ENCODE measurements around the gene TAB2.

TAB2 gene

GRCh38 chr6:149373511-149373910, 56.0 kb downstream of the TAB2 start:
- Histone ChIP-seq H3K27me3 (no peaks in the 10 kb centered on the region), H3K9me3 (peaks cover 13% of the 10 kb centered on the region; the same call in 1 of the 2 replicates), H3K27ac (no peak overlapping the region), H3K4me2 (peak overlapping the region; percentile 51; the same call in 1 of the 2 replicates), H3K4me1 (peaks cover 38% of the 10 kb centered on the region), H3K4me3 (no peak overlapping the region), H3K36me3 (peaks cover 52% of the 10 kb centered on the region), H4K20me1 (peaks cover 50% of the 10 kb centered on the region), H3K9ac (no peak overlapping the region)
- TF ChIP-seq Cebpa-rat (IDR thresholded peaks at IDR 0.05): no peak

- Histone ChIP-seq H3K4me3 (no peak overlapping the region), H3K4me2 (no peak overlapping the region), H3K4me1 (no peaks in the 10 kb centered on the region), H3K9ac (no peak overlapping the region), H3K36me3 (peaks cover 79% of the 10 kb centered on the region), H3K27ac (no peak overlapping the region), H4K20me1 (no peaks in the 10 kb centered on the region; the same call in 1 of the 2 replicates), H3K9me3 (peaks cover 34% of the 10 kb centered on the region), H3K27me3 (no peaks in the 10 kb centered on the region)
- TF ChIP-seq Cebpa-rat (IDR thresholded peaks at IDR 0.05): no peak
Measured at GRCh38 chr6:149379977-149380376, 62.5 kb downstream of the TAB2 start.

DNA sequence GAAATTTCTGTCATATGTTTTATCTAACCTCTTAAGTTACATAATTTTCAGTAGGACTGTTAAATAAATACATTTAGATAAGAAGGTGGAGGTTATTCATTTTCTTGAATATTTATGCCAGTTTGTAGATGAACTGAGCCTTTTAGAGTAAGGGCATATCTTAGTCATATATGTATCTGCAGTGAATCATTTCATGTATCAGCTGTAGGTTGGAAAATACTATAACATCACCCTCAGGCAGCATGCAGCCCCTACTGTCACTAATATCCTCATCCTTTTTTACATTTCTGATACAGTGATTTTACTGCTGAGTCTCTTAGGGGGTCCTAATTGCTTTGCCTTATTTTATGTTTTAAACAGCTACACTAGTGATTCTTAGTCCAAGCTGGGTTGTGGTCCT, 63.0 kb downstream of the TAB2 start:
- Histone ChIP-seq H3K9me3 (peaks cover 38% of the 10 kb centered on the region), H3K27ac (no peak overlapping the region), H3K4me2 (no peak overlapping the region), H3K4me3 (no peak overlapping the region), H3K4me1 (no peaks in the 10 kb centered on the region), H3K9ac (no peak overlapping the region), H3K36me3 (peaks cover 85% of the 10 kb centered on the region), H4K20me1 (no peaks in the 10 kb centered on the region; the same call in 1 of the 2 replicates), H3K27me3 (no peaks in the 10 kb centered on the region)
- no peak for TF ChIP-seq Cebpa-rat (IDR thresholded peaks at IDR 0.05)

DNA sequence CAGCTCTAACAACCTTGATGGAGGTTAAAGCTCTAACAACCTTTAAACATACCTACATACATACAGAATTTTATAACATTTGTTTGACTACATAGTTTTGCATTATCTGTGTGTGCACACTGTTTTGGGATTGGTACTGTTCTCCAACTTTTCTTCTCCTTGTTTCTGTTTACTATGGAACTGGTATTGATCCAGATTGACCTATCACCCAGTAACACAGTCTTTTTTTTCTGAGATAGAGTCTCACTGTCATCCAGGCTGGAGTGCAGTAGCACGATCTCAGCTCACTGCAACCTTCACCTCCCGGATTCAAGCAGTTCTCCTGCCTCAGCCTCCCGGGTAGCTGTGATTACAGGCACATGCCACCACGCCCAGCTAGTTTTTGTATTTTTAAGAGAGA, 65.9 kb downstream of the TAB2 start:
- peaks cover 61% of the 10 kb centered on the region for H3K9me3 ChIP-seq
- TF ChIP-seq Cebpa-rat (IDR thresholded peaks at IDR 0.05): no peak
- peaks cover 94% of the 10 kb centered on the region for H3K36me3 ChIP-seq
- no peak overlapping the region for H3K9ac ChIP-seq
- H3K4me1 ChIP-seq: no peaks in the 10 kb centered on the region
- H4K20me1 ChIP-seq: no peaks in the 10 kb centered on the region; the same call in 1 of the 2 replicates
- H3K27me3 ChIP-seq: no peaks in the 10 kb centered on the region
- H3K4me2 ChIP-seq: no peak overlapping the region
- H3K4me3 ChIP-seq: no peak overlapping the region
- no peak overlapping the region for H3K27ac ChIP-seq

GRCh38 chr6:149384464-149384863, 67.0 kb downstream of the TAB2 start:
- H4K20me1 ChIP-seq: no peaks in the 10 kb centered on the region; the same call in 1 of the 2 replicates
- no peak overlapping the region for H3K4me3 ChIP-seq
- H3K27ac ChIP-seq: no peak overlapping the region
- H3K27me3 ChIP-seq: no peaks in the 10 kb centered on the region
- no peaks in the 10 kb centered on the region for H3K4me1 ChIP-seq
- H3K4me2 ChIP-seq: no peak overlapping the region
- H3K36me3 ChIP-seq: peaks cover 90% of the 10 kb centered on the region
- peaks cover 53% of the 10 kb centered on the region for H3K9me3 ChIP-seq
- H3K9ac ChIP-seq: no peak overlapping the region
- no peak for TF ChIP-seq Cebpa-rat (IDR thresholded peaks at IDR 0.05)

DNA sequence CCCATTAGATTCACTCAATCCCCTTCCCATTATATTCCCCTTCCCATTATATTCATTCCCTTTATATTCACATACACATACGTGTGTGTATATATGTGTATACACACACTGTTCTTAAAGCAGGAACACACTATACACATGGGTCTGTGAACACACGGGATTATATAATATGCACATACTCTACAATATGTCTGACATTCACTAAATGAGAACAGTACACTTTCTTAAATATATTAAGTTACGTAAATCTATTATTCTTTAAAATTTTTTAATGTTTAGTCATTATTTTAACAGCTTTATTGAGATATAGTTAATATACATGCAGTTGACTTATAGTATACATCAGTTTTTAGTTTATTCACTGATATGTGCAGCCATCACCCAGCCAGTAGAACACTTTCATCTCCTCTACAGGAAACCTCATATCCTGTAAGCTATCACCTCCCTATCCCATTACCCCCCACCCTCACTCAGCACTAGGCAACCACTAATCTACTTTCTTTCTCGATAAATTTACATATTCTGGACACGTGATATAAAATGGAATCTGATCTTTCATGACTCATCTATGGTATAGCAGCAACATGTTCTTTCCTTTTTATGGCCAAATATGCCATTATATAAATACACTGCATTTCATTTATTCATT, 68.6 kb downstream of the TAB2 start:
- Histone ChIP-seq H3K9ac (no peak overlapping the region), H3K9me3 (peaks cover 53% of the 10 kb centered on the region), H3K4me2 (no peak overlapping the region), H3K4me1 (no peaks in the 10 kb centered on the region), H3K4me3 (no peak overlapping the region), H3K27ac (no peak overlapping the region), H3K27me3 (no peaks in the 10 kb centered on the region), H4K20me1 (no peaks in the 10 kb centered on the region; the same call in 1 of the 2 replicates), H3K36me3 (peaks cover 76% of the 10 kb centered on the region)
- TF ChIP-seq Cebpa-rat (IDR thresholded peaks at IDR 0.05): no peak

DNA sequence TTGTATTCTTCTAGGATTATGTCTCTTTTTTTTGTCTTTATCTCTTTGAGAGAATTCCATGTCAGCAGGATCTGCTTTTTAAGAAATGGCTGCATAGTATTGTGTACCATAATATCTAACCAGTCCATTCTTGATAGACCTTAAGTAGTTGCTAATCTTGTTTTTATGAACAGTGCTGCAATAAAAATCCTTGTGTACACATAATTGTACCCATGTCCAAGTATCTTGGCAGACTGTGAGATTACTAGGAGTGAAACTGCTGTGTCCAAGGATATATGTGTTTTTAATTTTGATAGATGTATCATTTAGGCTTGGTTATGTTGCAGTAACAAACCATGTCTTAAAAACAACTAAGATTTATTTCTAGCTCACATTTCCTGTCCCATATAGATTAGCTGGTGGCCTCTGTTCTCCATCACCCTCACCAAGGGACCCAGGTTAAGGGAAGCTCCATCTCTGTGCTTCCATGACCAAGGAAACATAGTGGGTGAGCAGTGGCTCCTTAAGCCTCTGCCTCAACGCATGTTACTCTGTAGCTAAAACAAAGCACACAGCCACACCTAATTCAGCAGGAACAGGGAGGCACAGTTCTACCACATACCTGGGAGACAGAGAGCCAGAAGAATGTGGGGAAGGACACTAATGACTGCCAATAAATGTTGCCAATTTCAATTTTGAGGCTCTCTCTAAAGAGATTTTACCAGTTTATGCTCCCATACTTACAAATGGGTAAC, 70.4 kb downstream of the TAB2 start:
- H3K36me3 ChIP-seq: peaks cover 70% of the 10 kb centered on the region

DNA sequence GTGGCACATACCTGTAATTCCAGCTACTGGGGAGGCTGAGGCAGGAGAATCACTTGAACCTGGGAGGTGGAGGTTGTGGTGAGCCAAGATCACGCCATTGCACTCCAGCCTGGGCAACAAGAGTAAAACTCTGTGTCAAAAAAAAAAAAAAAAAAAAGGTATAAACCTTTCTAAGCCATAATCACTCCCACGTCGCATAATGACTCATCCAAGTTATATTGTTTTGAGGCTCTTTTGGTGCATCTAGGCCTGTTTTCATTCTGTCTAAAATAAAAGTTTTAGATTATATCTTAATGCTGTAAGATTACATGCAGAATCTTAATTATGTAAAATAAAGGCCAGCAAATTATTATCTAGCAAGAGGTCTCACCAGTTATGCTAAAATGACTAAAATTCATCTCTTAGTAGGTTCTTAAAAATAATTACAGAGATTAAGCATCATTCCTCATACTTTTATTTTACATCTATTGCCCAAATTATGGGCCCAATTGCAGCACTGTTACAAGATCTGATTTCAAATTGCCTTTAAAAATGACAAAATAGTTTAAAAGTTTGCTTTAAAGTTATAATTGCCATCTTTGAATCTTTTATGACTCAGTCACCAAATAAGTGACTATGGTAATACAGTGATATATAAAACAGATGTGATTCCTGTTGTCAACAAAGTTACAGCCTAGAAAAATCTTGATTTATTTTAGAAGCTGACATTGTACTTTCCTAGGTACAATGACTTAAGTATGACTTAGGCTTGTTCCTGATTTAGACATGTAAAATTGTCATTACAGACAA, 72.2 kb downstream of the TAB2 start:
- no peak for TF ChIP-seq Cebpa-rat (IDR thresholded peaks at IDR 0.05)
- Histone ChIP-seq H3K4me1 (no peaks in the 10 kb centered on the region), H3K36me3 (peaks cover 69% of the 10 kb centered on the region), H3K27me3 (no peaks in the 10 kb centered on the region), H3K4me3 (no peak overlapping the region), H4K20me1 (no peaks in the 10 kb centered on the region), H3K9ac (no peak overlapping the region), H3K9me3 (peaks cover 40% of the 10 kb centered on the region), H3K4me2 (no peak overlapping the region), H3K27ac (no peak overlapping the region)

More for the DNA sequence above, 70.4 kb downstream of the TAB2 start:
- H4K20me1 ChIP-seq: no peaks in the 10 kb centered on the region
- H3K27ac ChIP-seq: no peak overlapping the region
- no peaks in the 10 kb centered on the region for H3K27me3 ChIP-seq
- peaks cover 45% of the 10 kb centered on the region for H3K9me3 ChIP-seq
- no peak for TF ChIP-seq Cebpa-rat (IDR thresholded peaks at IDR 0.05)
- H3K4me1 ChIP-seq: no peaks in the 10 kb centered on the region
- H3K9ac ChIP-seq: no peak overlapping the region
- H3K4me2 ChIP-seq: no peak overlapping the region
- H3K4me3 ChIP-seq: no peak overlapping the region

DNA sequence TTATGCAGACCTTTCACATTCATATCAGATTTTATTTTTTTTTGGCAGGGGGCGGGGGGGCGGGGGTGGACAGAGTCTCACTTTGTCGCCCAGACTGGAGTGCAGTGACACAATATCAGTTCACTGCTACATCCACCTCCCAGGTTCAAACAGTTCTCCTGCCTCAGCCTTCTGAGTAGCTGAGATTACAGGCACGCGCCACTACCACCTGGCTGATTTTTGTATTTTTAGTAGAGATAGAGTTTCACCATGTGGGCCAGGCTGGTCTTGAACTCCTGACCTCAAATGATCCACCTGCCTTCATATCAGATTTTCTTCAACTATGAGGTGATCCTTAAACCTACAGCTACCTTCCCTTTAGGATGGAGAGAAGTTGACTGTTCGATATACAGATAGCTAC, 74.6 kb downstream of the TAB2 start:
- H3K27me3 ChIP-seq: no peaks in the 10 kb centered on the region

More for the DNA sequence above, 74.6 kb downstream of the TAB2 start:
- H3K27ac ChIP-seq: no peak overlapping the region
- peaks cover 70% of the 10 kb centered on the region for H3K36me3 ChIP-seq
- no peaks in the 10 kb centered on the region for H4K20me1 ChIP-seq
- H3K4me3 ChIP-seq: no peak overlapping the region
- H3K9ac ChIP-seq: no peak overlapping the region
- no peak for TF ChIP-seq Cebpa-rat (IDR thresholded peaks at IDR 0.05)
- H3K9me3 ChIP-seq: peaks cover 20% of the 10 kb centered on the region
- H3K4me2 ChIP-seq: no peak overlapping the region
- H3K4me1 ChIP-seq: no peaks in the 10 kb centered on the region

Data from BLaER1 (cell line).